ENCODE results near the gene JDP2.

JDP2 gene

DNA sequence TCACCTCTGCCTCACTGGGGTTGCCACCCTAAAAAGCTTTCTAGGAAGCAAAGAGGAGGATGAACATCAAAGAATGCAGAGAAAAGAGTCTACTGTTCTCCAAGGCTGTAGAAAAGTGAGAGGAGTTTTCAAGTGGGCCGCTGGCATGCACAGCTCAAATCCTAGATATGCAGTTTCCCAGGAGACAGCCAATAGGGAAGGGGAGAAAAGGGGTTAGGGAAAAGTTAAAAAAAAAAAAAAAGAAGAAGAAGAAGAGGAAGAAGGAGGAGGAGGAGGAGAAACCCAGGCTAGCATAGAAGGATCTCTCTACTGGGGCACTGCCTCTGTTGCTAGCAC lies 95.1 kb downstream of the JDP2 start:
- Histone ChIP-seq H3K9ac (ENCODE audit: low read length) (no peak overlapping the region), H3K4me3 (ENCODE audit: low read depth in 1 of 2, low read length in 2 of 2) (no peak overlapping the region), H3K27ac (ENCODE audit: low read depth, low read length) (no peak overlapping the region), H3K27me3 (ENCODE audit: control insufficient read depth in 1 of 2, insufficient read depth in 2 of 2, low read length in 2 of 2) (no peaks in the 10 kb centered on the region), H3K36me3 (ENCODE audit: insufficient read depth, low read length) (no peaks in the 10 kb centered on the region), H3K4me1 (ENCODE audit: insufficient read depth, low read length) (no peaks in the 10 kb centered on the region), H3K9me3 (ENCODE audit: low read length) (no peaks in the 10 kb centered on the region)
